SJCRH30 (cell line): ENCODE results near the gene TTBK1. TPM values are rescaled to one million over a fixed set of nuclear protein-coding genes. Genes with fewer than 3 reads are reported as not detected.
"Not testable (repeated sequence)": the region's sequence is repeated elsewhere in the genome, so short reads cannot be mapped to it uniquely, and the experiment has no call there.

Experiments used
- DNase-seq, 2 experiments: peaks; one replicate each; pipeline ENCODE4 v3.0.0-alpha.2; 2015 to 2020
- H3K27ac ChIP-seq: fragments of 250-450 bp; sonication (Bioruptor Pico); 2 replicates; pipeline ENCODE4 v1.5.1; 2020; ENCODE audit warnings: mild to moderate bottlenecking, moderate library complexity
- H3K27me3 ChIP-seq: fragments of 250-450 bp; sonication (Bioruptor Pico); 2 replicates; pipeline ENCODE4 v1.5.1; 2020; ENCODE audit warnings: mild to moderate bottlenecking, moderate library complexity
- H3K36me3 ChIP-seq: fragments of 250-450 bp; sonication (Bioruptor Pico); 2 replicates; pipeline ENCODE4 v1.5.1; 2020; ENCODE audit warnings: mild to moderate bottlenecking, moderate library complexity
- H3K4me1 ChIP-seq: fragments of 250-450 bp; sonication (Bioruptor Pico); 2 replicates; pipeline ENCODE4 v1.5.1; 2020; ENCODE audit warnings: mild to moderate bottlenecking, moderate library complexity
- H3K4me3 ChIP-seq: fragments of 250-450 bp; sonication (Bioruptor Pico); 2 replicates; pipeline ENCODE4 v1.5.1; 2020; ENCODE audit warnings: mild to moderate bottlenecking, moderate library complexity
- H3K9me3 ChIP-seq: fragments of 250-450 bp; sonication (Bioruptor Pico); replicated peaks from 2 replicates; pipeline ENCODE4 v1.5.1; 2020; ENCODE audit warnings: mild to moderate bottlenecking, moderate library complexity
- total RNA-seq: library from RNA; depleted of rRNA; stranded (reverse); fragments of >200 nt; shearing (Covaris generic); gene quantifications from 2 replicates; pipeline ENCODE4 v1.2.3, GENCODE V29; 2014

The TTBK1 gene
- total RNA-seq, 1 experiment from 2014 or later, result not detected

DNA sequence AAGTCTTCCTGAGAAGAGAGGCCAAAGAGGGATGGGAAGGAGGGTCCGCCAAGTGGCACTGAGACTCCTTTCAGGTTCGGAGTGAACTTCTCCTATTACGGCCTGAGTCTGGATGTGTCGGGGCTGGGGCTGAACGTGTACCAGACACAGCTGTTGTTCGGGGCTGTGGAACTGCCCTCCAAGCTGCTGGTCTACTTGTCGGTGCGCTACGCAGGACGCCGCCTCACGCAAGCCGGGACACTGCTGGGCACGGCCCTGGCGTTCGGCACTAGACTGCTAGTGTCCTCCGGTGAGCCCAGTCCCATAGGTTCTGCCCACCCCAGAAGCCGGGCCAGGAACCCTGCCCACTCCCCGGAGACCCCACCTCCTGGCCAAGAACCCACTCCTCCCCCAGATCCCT is 58.8 kb downstream of the TTBK1 start:
- no peak overlapping the region for H3K4me3 ChIP-seq
- H3K9me3 ChIP-seq, result no peaks in the 10 kb centered on the region
- no peaks in the 10 kb centered on the region for H3K36me3 ChIP-seq
- H3K27ac ChIP-seq, result no peak overlapping the region
- DNase-seq, result peak in 1 of 2 experiments; percentile 12
- H3K4me1 ChIP-seq, result no peaks in the 10 kb centered on the region
- peaks cover 21% of the 10 kb centered on the region for H3K27me3 ChIP-seq

DNA sequence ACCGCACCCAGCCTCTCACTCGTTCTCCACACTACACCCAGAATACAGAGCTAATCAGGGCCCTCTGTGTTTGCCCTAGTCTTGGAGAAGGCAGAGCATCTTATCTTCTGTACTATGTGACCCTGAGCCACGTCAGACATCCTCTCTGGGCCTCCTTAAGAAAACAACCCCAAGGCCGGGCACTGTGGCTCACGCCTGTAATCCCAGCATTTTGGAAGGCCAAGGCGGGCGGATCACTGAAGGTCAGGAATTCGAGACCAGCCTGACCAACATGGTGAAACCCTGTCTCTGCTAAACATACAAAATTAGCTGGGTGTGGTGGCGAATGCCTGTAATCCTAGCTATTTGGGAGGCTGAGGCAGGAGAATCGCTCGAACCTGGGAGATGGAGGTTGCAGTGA is 59.7 kb downstream of the TTBK1 start:
- H3K4me3 ChIP-seq, H3K9me3 ChIP-seq, H3K27ac ChIP-seq, DNase-seq, H3K36me3 ChIP-seq, H3K4me1 ChIP-seq: not testable (repeated sequence)
- H3K27me3 ChIP-seq, result peaks cover 21% of the 10 kb centered on the region

DNA sequence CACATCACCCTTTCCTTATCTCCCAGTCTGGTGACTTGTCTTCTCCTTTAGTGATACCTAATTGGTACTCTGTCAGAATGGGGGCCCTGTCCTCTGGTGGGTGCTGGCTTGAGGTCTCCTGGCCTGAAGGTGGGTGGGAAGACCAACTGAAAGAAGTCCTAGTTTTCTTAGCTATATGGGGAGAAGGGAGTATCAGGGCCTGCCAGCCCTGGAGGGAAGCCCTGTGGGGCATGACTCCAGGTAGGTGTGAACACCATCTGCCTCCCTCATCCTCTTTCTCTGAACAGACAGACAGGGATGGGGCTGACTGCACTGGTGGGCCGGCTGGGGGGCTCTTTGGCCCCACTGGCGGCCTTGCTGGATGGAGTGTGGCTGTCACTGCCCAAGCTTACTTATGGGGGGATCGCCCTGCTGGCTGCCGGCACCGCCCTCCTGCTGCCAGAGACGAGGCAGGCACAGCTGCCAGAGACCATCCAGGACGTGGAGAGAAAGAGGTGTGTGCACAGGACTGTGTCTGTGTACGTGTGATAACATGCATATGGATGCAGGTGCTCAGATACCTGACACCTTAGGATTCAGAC is 60.6 kb downstream of the TTBK1 start:
- Histone ChIP-seq H3K4me3 (no peak overlapping the region), H3K4me1 (no peaks in the 10 kb centered on the region), H3K27ac (no peak overlapping the region), H3K27me3 (peaks cover 21% of the 10 kb centered on the region), H3K9me3 (no peaks in the 10 kb centered on the region), H3K36me3 (no peaks in the 10 kb centered on the region)
- DNase-seq, result no peak

DNA sequence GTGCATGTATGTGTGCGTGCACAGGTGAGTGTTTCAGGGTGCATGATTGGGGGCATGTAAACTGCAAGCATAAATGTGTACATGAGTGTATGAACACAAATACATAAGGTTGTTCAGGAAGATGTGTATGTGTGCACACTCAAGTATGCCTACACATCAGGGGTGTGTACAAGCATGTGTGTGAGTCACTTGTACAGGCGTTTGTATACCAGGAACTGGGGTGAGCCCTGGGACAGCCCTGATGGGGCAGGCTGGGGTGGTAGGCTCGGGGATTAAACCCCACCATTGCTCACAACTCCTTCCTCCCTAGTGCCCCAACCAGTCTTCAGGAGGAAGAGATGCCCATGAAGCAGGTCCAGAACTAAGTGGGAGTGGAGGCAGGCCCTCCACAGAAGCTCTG is 61.1 kb downstream of the TTBK1 start:
- Histone ChIP-seq H3K36me3 (no peaks in the 10 kb centered on the region), H3K4me3 (no peak overlapping the region), H3K27me3 (peaks cover 16% of the 10 kb centered on the region), H3K4me1 (no peaks in the 10 kb centered on the region), H3K9me3 (no peaks in the 10 kb centered on the region), H3K27ac (no peak overlapping the region)
- DNase-seq, result no peak

DNA sequence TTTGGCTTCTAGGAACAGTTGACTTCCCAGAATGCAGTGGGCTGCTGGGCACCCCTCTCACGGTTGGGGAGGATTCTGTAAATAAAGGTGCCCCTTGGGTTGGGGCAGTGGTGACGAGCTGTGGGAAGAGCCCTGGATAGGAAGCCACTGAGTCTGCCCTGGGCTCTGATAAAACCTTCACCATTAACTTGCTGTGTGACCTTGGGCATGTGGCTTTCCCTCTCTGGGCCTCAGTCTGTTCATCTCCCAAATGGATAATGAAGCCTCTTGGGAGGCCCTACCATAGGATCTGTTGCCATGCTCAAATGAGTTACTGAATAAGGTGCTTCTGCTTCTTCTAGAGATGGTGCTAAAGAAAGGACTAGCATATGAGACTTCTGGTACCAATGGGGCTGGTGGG is 61.6 kb downstream of the TTBK1 start:
- no peaks in the 10 kb centered on the region for H3K9me3 ChIP-seq
- no peak overlapping the region for H3K27ac ChIP-seq
- no peak for DNase-seq
- H3K4me3 ChIP-seq, result no peak overlapping the region
- no peaks in the 10 kb centered on the region for H3K36me3 ChIP-seq
- H3K4me1 ChIP-seq, result no peaks in the 10 kb centered on the region
- H3K27me3 ChIP-seq, result peaks cover 12% of the 10 kb centered on the region

DNA sequence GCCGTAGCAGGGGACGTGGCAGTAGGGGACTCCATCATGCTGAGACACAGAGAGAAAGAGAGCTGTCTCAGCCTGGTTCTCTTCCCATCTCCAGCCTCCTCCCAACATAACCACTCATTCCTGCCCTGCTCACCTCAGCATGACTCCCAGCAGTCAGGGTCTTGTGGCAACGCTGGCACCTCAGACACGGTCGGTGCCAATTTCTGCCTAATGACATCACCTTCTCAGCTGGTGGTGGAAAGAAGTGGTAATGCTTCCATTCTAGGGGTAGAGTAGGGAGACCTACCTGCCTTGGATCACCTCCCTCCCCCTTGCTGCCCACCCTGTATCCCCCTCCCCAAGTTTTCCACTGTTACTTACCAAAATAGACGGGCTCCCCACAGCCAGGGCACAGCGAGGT is 62.8 kb downstream of the TTBK1 start:
- Histone ChIP-seq H3K4me3 (no peak overlapping the region), H3K9me3 (no peaks in the 10 kb centered on the region), H3K27ac (no peak overlapping the region), H3K4me1 (no peaks in the 10 kb centered on the region), H3K27me3 (peaks cover 8% of the 10 kb centered on the region), H3K36me3 (no peaks in the 10 kb centered on the region)
- no peak for DNase-seq

DNA sequence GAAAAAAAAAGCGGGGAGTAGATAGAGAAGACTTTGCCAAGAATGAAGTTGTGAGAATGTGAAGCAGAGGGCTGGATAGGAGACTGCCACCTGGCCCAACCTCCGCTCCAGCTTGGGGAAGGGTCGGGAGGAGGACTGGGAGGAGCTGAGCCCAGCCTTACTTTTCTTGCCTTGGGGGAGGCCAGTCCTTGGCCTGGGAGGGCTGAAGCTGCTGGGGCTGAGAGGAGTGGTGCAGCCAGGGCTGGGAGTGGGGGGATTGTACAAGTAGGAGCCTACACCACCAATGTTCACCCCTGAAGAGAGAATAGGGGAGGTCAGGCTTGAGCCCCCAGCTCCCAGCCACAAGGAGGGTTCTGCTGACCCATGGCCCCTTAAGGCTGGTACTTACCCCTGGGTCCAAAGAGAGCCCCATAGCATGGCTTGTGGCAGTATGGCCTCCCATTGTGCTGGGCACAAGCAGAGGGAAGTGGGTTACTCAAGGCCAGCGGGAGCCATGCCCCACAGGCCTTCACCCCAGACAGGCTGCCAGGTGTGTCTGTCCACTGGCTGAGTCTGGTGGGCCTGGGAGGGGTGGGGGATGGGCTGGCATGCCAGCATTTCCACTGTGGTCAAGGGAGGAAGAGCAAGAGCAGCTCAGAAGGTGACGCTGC is 64.3 kb downstream of the TTBK1 start:
- no peaks in the 10 kb centered on the region for H3K4me1 ChIP-seq

DNA sequence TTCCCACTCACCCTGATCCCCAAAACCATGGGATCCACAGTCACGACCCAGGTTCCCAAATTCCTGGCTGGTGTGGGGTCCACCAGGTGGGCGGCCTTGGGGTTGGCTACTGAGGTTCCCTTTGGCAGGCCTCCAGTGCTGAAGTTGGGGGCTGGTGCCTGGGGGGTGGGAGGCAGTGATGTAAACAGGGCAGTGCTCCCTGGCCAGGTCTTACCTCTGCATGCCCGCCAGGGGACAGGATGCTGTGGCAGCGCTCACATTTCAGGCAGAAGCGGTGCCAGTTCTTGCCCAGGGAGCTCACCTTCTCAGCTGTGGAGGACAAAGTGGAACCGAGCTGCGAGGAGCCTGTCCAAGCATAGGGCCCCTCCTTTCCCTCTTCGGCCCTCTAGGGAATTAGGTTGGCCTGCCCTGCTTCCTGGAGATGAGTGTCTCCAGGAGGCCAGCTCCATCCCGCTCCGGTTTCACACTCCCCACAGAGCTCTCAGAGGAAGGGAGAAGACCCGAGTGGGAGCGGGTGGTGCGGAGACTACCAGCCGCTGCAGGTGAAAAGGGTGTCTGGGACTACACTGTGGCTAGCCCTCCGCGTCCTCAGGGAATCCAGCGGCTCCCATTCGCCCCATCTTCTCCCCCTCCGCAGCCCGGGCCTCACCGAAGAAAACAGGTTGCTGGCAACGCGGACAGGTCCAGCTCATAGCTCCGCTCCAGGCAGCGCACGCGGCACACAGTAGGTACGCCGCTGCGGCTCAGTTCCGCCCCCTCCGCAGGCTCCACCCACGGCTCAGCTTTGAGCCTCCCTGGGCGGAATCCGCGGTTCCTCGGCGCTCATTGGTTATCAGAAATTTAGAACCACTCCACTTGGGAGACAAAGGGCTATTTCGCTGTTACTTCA is 65.1 kb downstream of the TTBK1 start, which contains the start of gene CRIP3:
Gene CRIP3, minus strand, starts transcription at position 726 of the 889 bp plus-strand sequence. Its CDS starts 34 bp downstream, at position 692.
- H3K36me3 ChIP-seq, result no peaks in the 10 kb centered on the region
- no peaks in the 10 kb centered on the region for H3K4me1 ChIP-seq
- peak in 1 of 2 experiments; percentile 11 for DNase-seq
- no peaks in the 10 kb centered on the region for H3K9me3 ChIP-seq
- H3K27ac ChIP-seq, result no peak within 1 kb of the TSS
- no peak within 1 kb of the TSS for H3K4me3 ChIP-seq
- H3K27me3 ChIP-seq, result no peaks in the 10 kb centered on the region

More for the DNA sequence above, 64.3 kb downstream of the TTBK1 start:
- no peaks in the 10 kb centered on the region for H3K27me3 ChIP-seq
- no peak for DNase-seq
- no peak overlapping the region for H3K4me3 ChIP-seq
- no peaks in the 10 kb centered on the region for H3K36me3 ChIP-seq
- H3K9me3 ChIP-seq, result no peaks in the 10 kb centered on the region
- no peak overlapping the region for H3K27ac ChIP-seq

DNA sequence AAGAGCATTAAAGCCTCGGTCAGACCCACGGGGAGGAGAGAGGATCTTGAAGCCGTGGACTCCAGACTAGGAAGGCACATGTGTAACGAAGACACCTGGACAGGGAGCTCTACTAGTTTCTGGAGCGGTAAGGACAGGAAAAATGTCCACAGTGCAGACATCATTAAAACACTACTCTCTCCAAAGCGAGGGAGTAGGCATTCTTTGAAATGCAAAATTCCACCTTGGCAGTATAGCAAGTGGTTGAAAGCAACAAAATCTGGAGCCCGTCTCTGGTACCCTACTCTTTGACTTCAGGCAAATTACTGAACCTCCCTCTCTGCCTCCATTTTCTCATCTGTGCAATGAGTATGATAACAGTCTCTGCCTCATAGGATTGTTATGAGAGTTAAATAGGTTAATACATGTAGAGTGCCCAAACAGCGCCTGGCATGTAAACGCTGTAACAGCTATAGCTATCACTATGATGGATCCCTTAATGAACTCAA is 65.8 kb downstream of the TTBK1 start:
- H3K36me3 ChIP-seq, result no peaks in the 10 kb centered on the region
- H3K27ac ChIP-seq, result no peak overlapping the region
- no peaks in the 10 kb centered on the region for H3K9me3 ChIP-seq
- no peaks in the 10 kb centered on the region for H3K4me1 ChIP-seq
- H3K27me3 ChIP-seq, result no peaks in the 10 kb centered on the region
- DNase-seq, result no peak
- H3K4me3 ChIP-seq, result no peak overlapping the region

DNA sequence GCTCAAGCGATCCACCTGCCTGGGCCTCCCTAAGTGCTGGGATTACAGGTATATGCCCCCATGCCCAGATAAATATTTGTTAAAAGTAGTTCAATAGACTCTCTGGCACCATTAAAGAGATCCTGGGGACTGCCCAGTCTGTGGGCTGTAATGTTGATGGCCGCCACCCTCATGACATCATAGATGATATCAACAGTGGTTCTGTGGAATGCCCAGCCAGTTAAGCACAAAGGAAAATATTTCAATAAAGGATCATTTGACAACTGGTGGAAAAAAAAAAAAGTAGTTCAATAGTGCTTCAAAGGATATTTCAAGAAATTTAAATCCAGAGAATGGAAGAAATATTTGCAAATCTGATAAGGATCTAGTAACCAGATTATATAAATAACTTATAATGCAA is 66.9 kb downstream of the TTBK1 start:
- H3K27me3 ChIP-seq, result no peaks in the 10 kb centered on the region
- no peak overlapping the region for H3K27ac ChIP-seq
- no peaks in the 10 kb centered on the region for H3K4me1 ChIP-seq
- DNase-seq, result no peak
- no peaks in the 10 kb centered on the region for H3K36me3 ChIP-seq
- H3K4me3 ChIP-seq, result no peak overlapping the region
- no peaks in the 10 kb centered on the region for H3K9me3 ChIP-seq

DNA sequence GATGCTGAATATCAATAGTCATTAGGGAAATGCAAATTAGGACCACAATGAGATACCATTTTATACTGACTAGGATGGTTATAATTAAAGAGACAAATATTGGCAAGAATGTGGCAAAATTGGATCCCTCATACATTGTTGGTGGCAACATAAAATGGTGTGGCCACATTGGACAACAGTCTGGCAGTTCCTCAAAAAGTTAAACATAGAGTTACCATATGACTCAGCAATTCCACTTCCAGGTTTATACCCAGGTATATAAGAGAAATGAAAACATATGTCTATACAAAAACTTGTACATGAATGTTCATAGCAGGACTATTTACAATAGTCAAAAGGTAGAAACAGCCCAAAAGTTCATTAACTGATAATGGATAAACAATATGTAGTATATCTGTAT is 67.3 kb downstream of the TTBK1 start:
- Histone ChIP-seq H3K4me3 (no peak overlapping the region), H3K27ac (no peak overlapping the region), H3K9me3 (no peaks in the 10 kb centered on the region), H3K4me1 (no peaks in the 10 kb centered on the region), H3K36me3 (no peaks in the 10 kb centered on the region), H3K27me3 (no peaks in the 10 kb centered on the region)
- DNase-seq, result no peak

DNA sequence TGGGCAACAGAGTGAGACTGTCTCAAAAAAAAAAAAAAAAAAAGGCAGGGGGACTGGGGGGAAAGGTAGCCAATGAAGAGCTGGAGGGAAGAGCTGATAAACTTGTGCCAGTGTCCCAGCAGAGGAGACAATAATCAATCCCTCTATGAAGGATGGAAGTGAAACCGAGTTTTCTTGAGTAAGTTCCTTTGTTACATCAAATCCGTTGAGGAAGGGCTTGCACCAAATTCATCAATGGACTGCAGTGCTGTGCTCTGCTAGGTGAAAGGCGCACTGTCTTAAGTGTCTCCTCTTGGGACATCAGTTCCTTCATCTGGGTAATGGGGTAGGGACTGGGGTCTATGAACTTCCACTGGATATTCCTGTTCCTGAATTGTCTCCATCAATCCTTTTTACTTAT is 68.4 kb downstream of the TTBK1 start:
- Histone ChIP-seq H3K4me3 (no peak overlapping the region), H3K27me3 (no peaks in the 10 kb centered on the region), H3K4me1 (no peaks in the 10 kb centered on the region), H3K9me3 (no peaks in the 10 kb centered on the region), H3K27ac (no peak overlapping the region), H3K36me3 (no peaks in the 10 kb centered on the region)
- DNase-seq, result no peak

DNA sequence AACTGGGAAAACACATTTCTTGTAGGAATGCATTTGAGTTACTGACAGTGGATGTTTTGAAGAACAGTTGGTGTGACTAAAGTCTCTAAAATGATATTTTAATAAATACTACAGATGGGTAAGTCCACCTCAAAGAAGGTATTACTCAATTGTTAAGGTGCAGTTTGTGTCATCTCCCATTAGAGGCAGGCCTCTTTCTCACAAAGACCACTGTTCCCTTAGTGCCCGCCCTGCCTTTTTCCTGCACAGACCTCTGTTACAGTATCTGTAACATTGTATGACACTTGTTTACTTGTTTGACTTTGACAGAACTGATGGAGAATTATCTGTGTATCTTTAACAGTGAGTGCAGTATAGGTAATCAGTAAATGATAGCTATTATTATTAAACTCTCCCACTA is 70.5 kb downstream of the TTBK1 start:
- H3K4me3 ChIP-seq, result no peak overlapping the region
- no peaks in the 10 kb centered on the region for H3K4me1 ChIP-seq

DNA sequence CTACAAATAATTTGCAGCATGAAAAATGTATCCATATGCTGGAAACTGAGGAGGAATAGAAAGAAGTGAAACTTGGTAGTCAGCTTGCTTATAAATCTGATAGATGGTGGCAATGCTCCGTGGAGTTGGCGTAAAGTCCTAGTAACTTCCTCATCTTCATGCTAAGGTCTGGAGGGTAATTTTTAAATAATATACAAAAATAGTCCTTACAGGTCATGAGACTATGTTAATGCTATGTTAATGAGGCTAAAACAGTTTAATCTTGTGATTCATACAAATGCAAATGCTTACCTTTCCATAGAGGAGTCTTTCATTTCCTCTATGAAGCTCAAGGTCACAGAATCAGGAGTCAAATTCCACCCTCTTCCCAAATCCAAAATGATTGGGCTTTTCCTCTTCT is 74.7 kb downstream of the TTBK1 start:
- H3K4me3 ChIP-seq, result no peak overlapping the region
- H3K27ac ChIP-seq, result no peak overlapping the region
- H3K4me1 ChIP-seq, result no peaks in the 10 kb centered on the region
- DNase-seq, result no peak
- H3K36me3 ChIP-seq, result no peaks in the 10 kb centered on the region
- no peaks in the 10 kb centered on the region; the same call in 1 of the 2 replicates for H3K27me3 ChIP-seq
- no peaks in the 10 kb centered on the region for H3K9me3 ChIP-seq

More for the DNA sequence above, 70.5 kb downstream of the TTBK1 start:
- Histone ChIP-seq H3K27ac (no peak overlapping the region), H3K27me3 (no peaks in the 10 kb centered on the region; the same call in 1 of the 2 replicates), H3K9me3 (no peaks in the 10 kb centered on the region), H3K36me3 (no peaks in the 10 kb centered on the region)
- DNase-seq, result no peak

DNA sequence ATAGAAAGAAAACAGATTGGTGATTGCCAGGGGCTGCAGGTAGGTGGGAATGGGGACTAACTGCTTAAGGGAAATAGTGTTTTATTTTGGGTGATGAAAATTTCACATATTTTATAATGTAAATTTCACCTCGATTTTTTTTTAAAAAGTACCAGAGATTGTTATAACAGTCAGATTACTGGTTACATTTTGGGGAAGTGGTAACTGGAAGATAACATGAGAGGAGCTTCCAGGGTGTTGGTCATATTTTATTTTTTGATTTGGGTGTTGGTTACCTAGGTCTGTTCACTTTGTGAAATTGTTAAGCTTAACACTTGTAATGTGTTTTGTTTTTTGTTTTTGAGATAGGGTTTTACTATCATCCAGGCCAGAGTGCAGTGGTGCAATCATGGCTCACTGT is 82.6 kb downstream of the TTBK1 start:
- no peaks in the 10 kb centered on the region for H3K36me3 ChIP-seq
- DNase-seq, result no peak
- no peaks in the 10 kb centered on the region for H3K9me3 ChIP-seq
- H3K27ac ChIP-seq, result no peak overlapping the region
- no peaks in the 10 kb centered on the region for H3K27me3 ChIP-seq
- H3K4me3 ChIP-seq, result no peak overlapping the region
- no peaks in the 10 kb centered on the region for H3K4me1 ChIP-seq
